NB4 (cell line): Measurements from ENCODE around the gene LRP6.

ENCODE experiments used
- POLR2A ChIP-seq: IDR thresholded peaks from 2 replicates; pipeline ENCODE4 v1.6.1; 2011; ENCODE audit warnings: mild to moderate bottlenecking; ENCODE audit not compliant: insufficient read length; ENCODE audit errors: extremely low read depth
- TF ChIP-seq, protein P1 (sequence below): IDR thresholded peaks from one replicate; pipeline ENCODE4 v1.5.1; 2012; ENCODE audit warnings: low read depth, low read length

DNA sequence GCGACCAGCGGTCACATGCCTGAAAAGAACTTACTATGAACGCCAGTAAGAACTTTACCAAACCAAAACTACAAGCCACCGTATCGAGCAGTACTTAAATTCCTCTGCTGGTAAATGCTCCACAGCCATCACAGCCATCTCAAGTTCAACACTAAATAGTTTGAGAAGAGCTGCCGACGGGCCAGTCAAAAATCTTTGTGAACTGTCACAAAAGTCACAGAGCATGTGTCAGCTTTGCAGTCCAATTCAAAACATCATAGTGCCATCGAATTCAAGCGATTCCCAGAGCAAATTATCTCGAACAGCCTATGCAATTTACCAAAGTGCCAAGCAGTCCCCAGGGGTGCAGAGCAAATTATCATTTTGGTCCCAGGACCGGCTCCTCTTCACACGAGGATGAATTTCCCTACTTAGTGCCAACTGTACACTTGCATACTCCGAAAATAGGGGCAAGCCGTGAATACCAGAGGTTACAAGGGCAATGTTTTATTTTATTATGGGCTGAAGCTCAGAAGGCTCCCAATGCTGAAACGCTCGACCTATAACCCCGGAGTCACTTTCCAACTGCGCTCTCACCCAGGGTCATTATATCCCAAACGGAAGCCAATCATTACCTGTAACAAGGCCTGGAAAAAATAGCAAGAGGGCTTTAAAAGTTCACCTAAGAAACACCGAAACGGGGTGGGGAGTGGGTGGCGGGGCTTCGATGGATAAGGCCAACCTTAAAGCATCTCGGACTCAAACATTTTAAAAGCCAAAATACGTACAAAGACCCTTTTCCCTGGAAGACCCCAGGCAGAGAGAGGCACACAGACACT lies 1.1 kb downstream of the LRP6 start:
- TF ChIP-seq, protein P1, sequence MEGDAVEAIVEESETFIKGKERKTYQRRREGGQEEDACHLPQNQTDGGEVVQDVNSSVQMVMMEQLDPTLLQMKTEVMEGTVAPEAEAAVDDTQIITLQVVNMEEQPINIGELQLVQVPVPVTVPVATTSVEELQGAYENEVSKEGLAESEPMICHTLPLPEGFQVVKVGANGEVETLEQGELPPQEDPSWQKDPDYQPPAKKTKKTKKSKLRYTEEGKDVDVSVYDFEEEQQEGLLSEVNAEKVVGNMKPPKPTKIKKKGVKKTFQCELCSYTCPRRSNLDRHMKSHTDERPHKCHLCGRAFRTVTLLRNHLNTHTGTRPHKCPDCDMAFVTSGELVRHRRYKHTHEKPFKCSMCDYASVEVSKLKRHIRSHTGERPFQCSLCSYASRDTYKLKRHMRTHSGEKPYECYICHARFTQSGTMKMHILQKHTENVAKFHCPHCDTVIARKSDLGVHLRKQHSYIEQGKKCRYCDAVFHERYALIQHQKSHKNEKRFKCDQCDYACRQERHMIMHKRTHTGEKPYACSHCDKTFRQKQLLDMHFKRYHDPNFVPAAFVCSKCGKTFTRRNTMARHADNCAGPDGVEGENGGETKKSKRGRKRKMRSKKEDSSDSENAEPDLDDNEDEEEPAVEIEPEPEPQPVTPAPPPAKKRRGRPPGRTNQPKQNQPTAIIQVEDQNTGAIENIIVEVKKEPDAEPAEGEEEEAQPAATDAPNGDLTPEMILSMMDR, result no peak
- TF ChIP-seq POLR2A, result no peak
